Ovary (tissue), 9 donors: ENCODE measurements around the gene ITIH1. TPM values are rescaled to one million over a fixed set of nuclear protein-coding genes. Genes with fewer than 3 reads are reported as not detected.

Source experiments
- DNase-seq, 5 donors: peaks; one replicate each; pipeline ENCODE4 v3.0.0-alpha.2; 2019 to 2020
- H3K27ac ChIP-seq, 2 donors: fragments of 200-600 bp; one replicate each; pipeline versions ENCODE4 v1.5.1 to v1.8.0; 2019 to 2022
- H3K27me3 ChIP-seq: fragments of 200-600 bp; one replicate; pipeline ENCODE4 v1.8.0; 2022
- H3K36me3 ChIP-seq: fragments of 200-600 bp; sonication (generic); one replicate; pipeline ENCODE4 v1.5.1; 2019
- H3K4me1 ChIP-seq: one replicate; pipeline ENCODE4 v1.8.1; 2013; ENCODE audit warnings: mild to moderate bottlenecking, moderate library complexity; ENCODE audit not compliant: insufficient read depth
- H3K4me3 ChIP-seq: fragments of 200-600 bp; sonication (generic); one replicate; pipeline ENCODE4 v1.5.1; 2017
- H3K9me3 ChIP-seq, 2 donors: fragments of 200-600 bp in 1 of 2; sonication (generic) in 1 of 2; one replicate each; pipeline versions ENCODE4 v1.5.1 to v1.8.1; 2013 to 2019; ENCODE audit warnings: mild to moderate bottlenecking in 1 of 2, moderate library complexity in 1 of 2
- EP300 ChIP-seq: sonication (generic); formaldehyde crosslinking; IDR thresholded peaks from one replicate; pipeline ENCODE4 v1.6.1; 2017; ENCODE audit warnings: antibody characterized with exemption
- POLR2A ChIP-seq: fragments of 450-650 bp; IDR thresholded peaks from one replicate; pipeline ENCODE4 v1.6.1; 2017; ENCODE audit warnings: antibody characterized with exemption, mild to moderate bottlenecking, moderate library complexity
- WGBS, 3 donors: extraction: QIAGEN DNeasy Blood & Tissue Kit in 1 of 3; methylation state at CpG; one replicate each; pipeline versions ENCODE4 v1.1.5 to v1.1.7; 2013 to 2017; 5-methylcytosine and 5-hydroxymethylcytosine counted together
- intact Hi-C, 4 donors: fragments of 100-400 bp; cut with DNase I; formaldehyde crosslinking; loops; one replicate each; pipeline versions ENCODE4 v1.11.0 to v1.15.1; 2022 to 2023
- polyA plus RNA-seq, 2 donors: library from polyadenylated mRNA; stranded (reverse); fragments of 200-250 nt in 1 of 2; fragments of 350-450 nt in 1 of 2; fragmentation: Illumina TruSeq in 1 of 2; extraction: RNeasy Lipid Tissue Mini Kit (QIAGEN cat#74804) in 1 of 2; gene quantifications; one replicate each; pipeline ENCODE4 v1.2.3, GENCODE V29; 2013 to 2014
- total RNA-seq, 7 donors: library from RNA; depleted of rRNA in 2 of 7; stranded (reverse); fragments of >200 nt in 2 of 7; fragmentation: NEBNext Ultra II Directional in 3 of 7; extraction: Animal tissue kit (Norgen Biotek cat#: 25700) in 3 of 7; gene quantifications; one replicate each; pipeline versions ENCODE4 v1.1.0 to v1.2.4, GENCODE V29; 2016 to 2023
- TF ChIP-seq, protein P1 (sequence below), 3 donors: fragments of 450-650 bp in 2 of 3; fragments of 200-600 bp in 1 of 3; IDR thresholded peaks; one replicate each; pipeline versions ENCODE4 v1.5.1 to v1.8.0; 2016 to 2022; ENCODE audit warnings: antibody characterized with exemption in 3 of 3, mild to moderate bottlenecking in 1 of 3
- donor health status: DM: no; HTN: no; CAD: no; lungs with moderate emphysema.
- donor health status: DM: no; HTN: no; CAD: no.
- donor health status: Bipolar disorder and iron deficiency.
- donor health status: DM: yes; HTN: yes; CAD: no.
- donor health status: DM: no; HTN: no; CAD: no.
- donor health status: DM: yes; HTN: yes; CAD: no.

The ITIH1 gene
- total and polyA plus RNA-seq, 9 donors = 0.42 to 0.79 (median 0.49) TPM; not detected in 5

DNA sequence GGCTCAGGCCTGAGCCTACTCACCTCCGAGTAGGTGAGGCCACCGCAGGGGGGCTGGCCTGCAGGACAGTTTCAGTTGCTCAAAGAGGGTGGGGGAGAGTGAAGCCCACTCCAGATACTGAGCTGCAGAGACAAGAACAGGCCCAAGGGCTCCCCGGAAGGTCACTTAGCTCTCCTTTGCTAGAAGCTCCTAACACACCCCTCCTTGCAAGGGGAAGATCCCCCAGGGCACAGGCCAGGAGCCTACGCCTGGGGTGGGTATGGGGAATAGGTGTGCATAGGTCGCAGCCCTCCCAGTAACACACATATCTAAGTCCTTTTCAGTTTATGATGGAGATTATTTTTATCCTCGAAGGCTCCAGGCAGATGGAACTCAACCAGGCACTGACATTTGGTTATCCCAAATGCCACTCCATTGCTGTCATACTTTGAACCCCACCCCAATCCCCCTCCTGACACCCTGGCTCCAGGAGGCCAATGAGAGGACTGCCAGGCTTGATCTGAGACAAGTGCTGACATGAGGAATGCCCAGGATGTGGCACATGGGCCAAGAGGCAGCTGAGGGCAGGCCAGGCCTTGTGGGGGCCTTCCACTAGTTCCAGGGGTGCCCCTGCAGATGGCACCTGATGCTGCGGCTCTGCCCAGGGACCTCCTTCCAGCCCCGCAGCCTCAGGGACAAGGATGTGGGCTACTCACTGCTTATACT, 58.5 kb downstream of the ITIH1 start:
- Histone ChIP-seq H3K4me1 (peaks cover 7% of the 10 kb centered on the region), H3K27me3 (no peaks in the 10 kb centered on the region), H3K36me3 (no peaks in the 10 kb centered on the region), H3K27ac (no peak overlapping the region), H3K4me3 (no peak overlapping the region), H3K9me3 (no peaks in the 10 kb centered on the region)
- no peak for DNase-seq
- TF ChIP-seq POLR2A = no peak
- TF ChIP-seq, protein P1, sequence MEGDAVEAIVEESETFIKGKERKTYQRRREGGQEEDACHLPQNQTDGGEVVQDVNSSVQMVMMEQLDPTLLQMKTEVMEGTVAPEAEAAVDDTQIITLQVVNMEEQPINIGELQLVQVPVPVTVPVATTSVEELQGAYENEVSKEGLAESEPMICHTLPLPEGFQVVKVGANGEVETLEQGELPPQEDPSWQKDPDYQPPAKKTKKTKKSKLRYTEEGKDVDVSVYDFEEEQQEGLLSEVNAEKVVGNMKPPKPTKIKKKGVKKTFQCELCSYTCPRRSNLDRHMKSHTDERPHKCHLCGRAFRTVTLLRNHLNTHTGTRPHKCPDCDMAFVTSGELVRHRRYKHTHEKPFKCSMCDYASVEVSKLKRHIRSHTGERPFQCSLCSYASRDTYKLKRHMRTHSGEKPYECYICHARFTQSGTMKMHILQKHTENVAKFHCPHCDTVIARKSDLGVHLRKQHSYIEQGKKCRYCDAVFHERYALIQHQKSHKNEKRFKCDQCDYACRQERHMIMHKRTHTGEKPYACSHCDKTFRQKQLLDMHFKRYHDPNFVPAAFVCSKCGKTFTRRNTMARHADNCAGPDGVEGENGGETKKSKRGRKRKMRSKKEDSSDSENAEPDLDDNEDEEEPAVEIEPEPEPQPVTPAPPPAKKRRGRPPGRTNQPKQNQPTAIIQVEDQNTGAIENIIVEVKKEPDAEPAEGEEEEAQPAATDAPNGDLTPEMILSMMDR (IDR thresholded peaks at IDR 0.05) = no peak
- no peak for TF ChIP-seq EP300
- intact Hi-C loops = no loop called here
- 81 to 83% (median 82%) methylated on average over 8 of the region's 8 CpGs for WGBS, 3 donors

- H3K4me3 ChIP-seq = no peak overlapping the region
- H3K9me3 ChIP-seq = no peaks in the 10 kb centered on the region
- no peaks in the 10 kb centered on the region for H3K36me3 ChIP-seq
- no peak for TF ChIP-seq EP300
- no peak for TF ChIP-seq POLR2A
- TF ChIP-seq, protein P1 (IDR thresholded peaks at IDR 0.05) = no peak
- WGBS, 3 donors = 86 to 91% (median 88%) methylated on average over 5 of the region's 5 CpGs
- intact Hi-C loops = no loop called here
- H3K4me1 ChIP-seq = peaks cover 7% of the 10 kb centered on the region
- H3K27me3 ChIP-seq = no peaks in the 10 kb centered on the region
- H3K27ac ChIP-seq = no peak overlapping the region
- no peak for DNase-seq
Observed at GRCh38 chr3:52836471-52836845, 59.1 kb downstream of the ITIH1 start.

DNA sequence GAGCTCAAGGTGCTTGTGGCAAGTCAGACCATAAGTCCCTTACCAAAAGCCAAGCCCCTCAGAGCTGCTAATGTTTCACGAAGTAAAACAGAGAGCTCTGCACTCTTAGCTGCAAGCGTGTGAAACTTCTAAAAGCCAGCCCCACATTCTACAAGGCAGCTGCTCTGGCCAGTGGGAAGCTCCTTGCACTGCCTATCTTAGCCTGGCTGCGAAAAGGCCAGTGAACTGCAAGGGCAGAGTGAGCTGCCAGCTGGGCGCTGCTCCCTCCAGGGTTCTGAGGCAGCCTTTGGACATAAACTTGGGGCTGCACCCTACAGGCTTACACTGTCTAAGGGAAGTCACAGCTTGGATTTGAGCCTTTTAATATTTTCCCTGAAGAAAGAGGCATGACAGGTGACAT, 59.6 kb downstream of the ITIH1 start:
- no peaks in the 10 kb centered on the region for H3K36me3 ChIP-seq
- no peak overlapping the region for H3K4me3 ChIP-seq
- no peaks in the 10 kb centered on the region for H3K27me3 ChIP-seq
- no peak for DNase-seq
- TF ChIP-seq EP300 (no peak), POLR2A (no peak)
- TF ChIP-seq, protein P1 (IDR thresholded peaks at IDR 0.05) = no peak
- WGBS, 3 donors = 90 to 93% (median 91%) methylated on average over 4 of the region's 4 CpGs
- no peaks in the 10 kb centered on the region for H3K9me3 ChIP-seq
- H3K4me1 ChIP-seq = peaks cover 7% of the 10 kb centered on the region
- intact Hi-C loops = no loop called here
- no peak overlapping the region for H3K27ac ChIP-seq

DNA sequence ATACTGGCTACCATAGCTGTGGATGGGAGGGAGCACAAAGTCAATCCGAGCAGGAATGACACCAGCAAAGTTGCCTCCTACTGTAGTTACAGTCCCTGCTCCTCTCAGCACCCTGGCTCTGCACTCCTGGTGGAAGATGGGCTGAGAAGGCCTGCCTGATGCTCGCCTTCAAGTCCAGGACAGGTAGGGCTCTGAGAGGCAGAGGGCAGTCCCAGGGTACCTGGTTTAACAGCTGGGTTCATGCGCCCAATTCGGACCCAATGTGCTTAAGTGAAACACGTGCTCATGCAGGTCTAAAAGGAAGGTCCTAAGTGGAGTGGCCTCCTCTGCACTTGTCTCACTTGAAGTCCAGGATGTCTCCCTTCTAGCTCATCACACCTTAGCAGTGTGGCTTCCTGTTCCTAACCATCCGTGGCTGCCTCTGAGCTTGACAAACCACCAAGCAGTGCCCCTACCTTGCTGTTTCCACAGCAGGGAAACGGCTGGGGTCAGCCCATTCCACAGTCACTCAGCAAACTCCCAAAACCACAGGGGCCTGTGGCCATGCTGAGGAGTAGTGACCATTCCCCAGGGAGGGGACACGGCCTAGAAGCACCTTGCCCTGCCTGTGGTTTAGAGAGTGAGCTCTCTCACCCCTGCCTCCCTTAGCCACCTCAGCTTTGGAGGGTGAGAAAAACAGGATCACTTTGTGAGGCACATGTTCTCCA, 61.3 kb downstream of the ITIH1 start:
- no peaks in the 10 kb centered on the region for H3K27me3 ChIP-seq
- 87 to 91% (median 90%) methylated on average over 8 of the region's 8 CpGs for WGBS, 3 donors
- DNase-seq = no peak
- H3K27ac ChIP-seq = no peak overlapping the region
- no peaks in the 10 kb centered on the region for H3K9me3 ChIP-seq
- intact Hi-C loops = no loop called here
- H3K4me3 ChIP-seq = no peak overlapping the region
- peaks cover 7% of the 10 kb centered on the region for H3K4me1 ChIP-seq
- H3K36me3 ChIP-seq = no peaks in the 10 kb centered on the region
- TF ChIP-seq, protein P1 (IDR thresholded peaks at IDR 0.05) = no peak
- TF ChIP-seq POLR2A (no peak), EP300 (no peak)
